WTC11 (cell line): ENCODE data around the gene SSR2. TPM values are rescaled to one million over a fixed set of nuclear protein-coding genes. Genes with fewer than 3 reads are reported as not detected.

Source experiments
- ATAC-seq: fragments of 200-7000 bp; cut with Tn5 transposase; 2 replicates; pipeline ENCODE4 v1.10.0; 2021; ENCODE audit warnings: mild to moderate bottlenecking, moderate library complexity
- CTCF ChIA-PET: fragments of 300-600 bp; sonication (Branson Sonifier 250); formaldehyde crosslinking; loops from one replicate; lab custom pipeline; 2021; ENCODE audit warnings: antibody characterized with exemption; lab: Charles Lee
- POLR2A ChIA-PET: fragments of 350-600 bp; sonication (Branson Sonifier 250); formaldehyde crosslinking; loops from one replicate; lab custom pipeline; 2021; ENCODE audit warnings: antibody characterized with exemption; lab: Charles Lee
- DNase-seq: peaks from one replicate; pipeline ENCODE4 v3.0.0; 2021; ENCODE audit warnings: low spot score
- H3K27ac Mint-ChIP-seq: 2 replicates; pipeline ENCODE4 v1.8.0; 2021; ENCODE audit warnings: mixed read lengths
- H3K27me3 Mint-ChIP-seq: 2 replicates; pipeline ENCODE4 v1.8.0; 2021; ENCODE audit warnings: low read depth, mild to moderate bottlenecking, moderate library complexity, mixed read lengths
- H3K36me3 Mint-ChIP-seq: 2 replicates; pipeline ENCODE4 v1.8.0; 2021; ENCODE audit warnings: mixed read lengths
- H3K4me1 Mint-ChIP-seq: 2 replicates; pipeline ENCODE4 v1.8.0; 2022; ENCODE audit warnings: mixed read lengths
- H3K4me3 Mint-ChIP-seq: 2 replicates; pipeline ENCODE4 v1.8.0; 2021; ENCODE audit warnings: mild to moderate bottlenecking, moderate library complexity, mixed read lengths
- H3K9me3 Mint-ChIP-seq: 2 replicates; pipeline ENCODE4 v1.8.0; 2021; ENCODE audit warnings: mixed read lengths
- E2F1 ChIP-seq: sonication (generic); formaldehyde crosslinking; IDR thresholded peaks from 2 replicates; pipeline ENCODE4 v1.8.0; 2022; ENCODE audit warnings: mild to moderate bottlenecking, missing genetic modification reagents
- ESRRA ChIP-seq: sonication (generic); formaldehyde crosslinking; IDR thresholded peaks from 2 replicates; pipeline ENCODE4 v1.8.1; 2022; ENCODE audit warnings: mild to moderate bottlenecking, missing genetic modification reagents, borderline replicate concordance
- ETV6 ChIP-seq: sonication (generic); formaldehyde crosslinking; IDR thresholded peaks from 2 replicates; pipeline ENCODE4 v1.8.1; 2022; ENCODE audit warnings: mild to moderate bottlenecking, missing genetic modification reagents
- FOXJ3 ChIP-seq: sonication (generic); formaldehyde crosslinking; IDR thresholded peaks from 2 replicates; pipeline ENCODE4 v1.9.0; 2021; ENCODE audit warnings: missing genetic modification reagents, mild to moderate bottlenecking, borderline replicate concordance
- FOXK1 ChIP-seq: sonication (generic); formaldehyde crosslinking; IDR thresholded peaks from 2 replicates; pipeline ENCODE4 v1.8.0; 2022; ENCODE audit warnings: mild to moderate bottlenecking, moderate library complexity, missing genetic modification reagents
- FOXP1 ChIP-seq: sonication (generic); formaldehyde crosslinking; IDR thresholded peaks from 2 replicates; pipeline ENCODE4 v1.8.0; 2022; ENCODE audit warnings: missing genetic modification reagents, mild to moderate bottlenecking, moderate library complexity, borderline replicate concordance
- GABPB1 ChIP-seq: sonication (generic); formaldehyde crosslinking; IDR thresholded peaks from 2 replicates; pipeline ENCODE4 v1.8.1; 2023; ENCODE audit warnings: mild to moderate bottlenecking, missing genetic modification reagents
- KAT7 ChIP-seq: sonication (generic); formaldehyde crosslinking; IDR thresholded peaks from 2 replicates; pipeline ENCODE4 v1.8.1; 2023; ENCODE audit warnings: missing genetic modification reagents, mild to moderate bottlenecking, borderline replicate concordance
- NR1H2 ChIP-seq: sonication (generic); formaldehyde crosslinking; IDR thresholded peaks from 2 replicates; pipeline ENCODE4 v1.9.0; 2021; ENCODE audit warnings: mild to moderate bottlenecking, moderate library complexity, missing genetic modification reagents
- SMAD4 ChIP-seq: sonication (generic); formaldehyde crosslinking; IDR thresholded peaks from 2 replicates; pipeline ENCODE4 v1.8.0; 2022; ENCODE audit warnings: mild to moderate bottlenecking, missing genetic modification reagents
- SOX15 ChIP-seq: fragments of 250-450 bp; sonication (Bioruptor Pico); IDR thresholded peaks from 2 replicates; pipeline ENCODE4 v1.9.0; 2021; ENCODE audit warnings: mild to moderate bottlenecking
- TEAD4 ChIP-seq: sonication (generic); formaldehyde crosslinking; IDR thresholded peaks from 2 replicates; pipeline ENCODE4 v1.8.0; 2022; ENCODE audit warnings: mild to moderate bottlenecking, missing genetic modification reagents
- TP53 ChIP-seq: sonication (generic); formaldehyde crosslinking; IDR thresholded peaks from 2 replicates; pipeline ENCODE4 v1.8.1; 2023; ENCODE audit warnings: mild to moderate bottlenecking, missing genetic modification reagents
- ZNF232 ChIP-seq: sonication (generic); formaldehyde crosslinking; IDR thresholded peaks from 2 replicates; pipeline ENCODE4 v1.8.0; 2022; ENCODE audit warnings: mild to moderate bottlenecking, missing genetic modification reagents
- ZNF281 ChIP-seq: sonication (generic); formaldehyde crosslinking; IDR thresholded peaks from 2 replicates; pipeline ENCODE4 v1.8.0; 2023; ENCODE audit warnings: mild to moderate bottlenecking, missing genetic modification reagents
- ZNF396 ChIP-seq: fragments of 250-450 bp; sonication (Bioruptor Pico); IDR thresholded peaks from 2 replicates; pipeline ENCODE4 v1.8.0; 2021; ENCODE audit warnings: mild to moderate bottlenecking, moderate library complexity, borderline replicate concordance
- ZNF423 ChIP-seq: fragments of 250-450 bp; sonication (Bioruptor Pico); IDR thresholded peaks from 2 replicates; pipeline ENCODE4 v2.1.2; 2022; ENCODE audit warnings: mild to moderate bottlenecking, moderate library complexity
- ZNF671 ChIP-seq: fragments of 250-450 bp; sonication (Bioruptor Pico); IDR thresholded peaks from 2 replicates; pipeline ENCODE4 v1.8.0; 2021; ENCODE audit warnings: mild to moderate bottlenecking
- total RNA-seq: library from RNA; stranded (reverse); gene quantifications from 3 replicates; pipeline ENCODE4 v1.2.3, GENCODE V29; 2021
- TF ChIP-seq, protein P1 (sequence below): sonication (generic); formaldehyde crosslinking; IDR thresholded peaks from 2 replicates; pipeline ENCODE4 v1.8.0; 2022; ENCODE audit warnings: missing genetic modification reagents
- TF ChIP-seq, protein P2 (sequence below): sonication (generic); formaldehyde crosslinking; IDR thresholded peaks from 2 replicates; pipeline ENCODE4 v1.8.0; 2022; ENCODE audit warnings: mild to moderate bottlenecking, missing genetic modification reagents
- TF ChIP-seq, protein P3 (sequence below): fragments of 250-450 bp; sonication (Bioruptor Pico); IDR thresholded peaks from 2 replicates; pipeline ENCODE4 v1.9.0; 2021; ENCODE audit warnings: mild to moderate bottlenecking
- TF ChIP-seq, protein P4 (sequence below): sonication (generic); formaldehyde crosslinking; IDR thresholded peaks from 2 replicates; pipeline ENCODE4 v1.8.1; 2023; ENCODE audit warnings: mild to moderate bottlenecking, missing genetic modification reagents, moderate library complexity
- TF ChIP-seq, protein P5 (sequence below): sonication (generic); formaldehyde crosslinking; IDR thresholded peaks from 2 replicates; pipeline ENCODE4 v1.8.0; 2023; ENCODE audit warnings: missing genetic modification reagents, mild to moderate bottlenecking, borderline replicate concordance

The SSR2 gene
- total RNA-seq, 1 experiment from 2014 or later, result 175 TPM

- TF ChIP-seq, protein P1, sequence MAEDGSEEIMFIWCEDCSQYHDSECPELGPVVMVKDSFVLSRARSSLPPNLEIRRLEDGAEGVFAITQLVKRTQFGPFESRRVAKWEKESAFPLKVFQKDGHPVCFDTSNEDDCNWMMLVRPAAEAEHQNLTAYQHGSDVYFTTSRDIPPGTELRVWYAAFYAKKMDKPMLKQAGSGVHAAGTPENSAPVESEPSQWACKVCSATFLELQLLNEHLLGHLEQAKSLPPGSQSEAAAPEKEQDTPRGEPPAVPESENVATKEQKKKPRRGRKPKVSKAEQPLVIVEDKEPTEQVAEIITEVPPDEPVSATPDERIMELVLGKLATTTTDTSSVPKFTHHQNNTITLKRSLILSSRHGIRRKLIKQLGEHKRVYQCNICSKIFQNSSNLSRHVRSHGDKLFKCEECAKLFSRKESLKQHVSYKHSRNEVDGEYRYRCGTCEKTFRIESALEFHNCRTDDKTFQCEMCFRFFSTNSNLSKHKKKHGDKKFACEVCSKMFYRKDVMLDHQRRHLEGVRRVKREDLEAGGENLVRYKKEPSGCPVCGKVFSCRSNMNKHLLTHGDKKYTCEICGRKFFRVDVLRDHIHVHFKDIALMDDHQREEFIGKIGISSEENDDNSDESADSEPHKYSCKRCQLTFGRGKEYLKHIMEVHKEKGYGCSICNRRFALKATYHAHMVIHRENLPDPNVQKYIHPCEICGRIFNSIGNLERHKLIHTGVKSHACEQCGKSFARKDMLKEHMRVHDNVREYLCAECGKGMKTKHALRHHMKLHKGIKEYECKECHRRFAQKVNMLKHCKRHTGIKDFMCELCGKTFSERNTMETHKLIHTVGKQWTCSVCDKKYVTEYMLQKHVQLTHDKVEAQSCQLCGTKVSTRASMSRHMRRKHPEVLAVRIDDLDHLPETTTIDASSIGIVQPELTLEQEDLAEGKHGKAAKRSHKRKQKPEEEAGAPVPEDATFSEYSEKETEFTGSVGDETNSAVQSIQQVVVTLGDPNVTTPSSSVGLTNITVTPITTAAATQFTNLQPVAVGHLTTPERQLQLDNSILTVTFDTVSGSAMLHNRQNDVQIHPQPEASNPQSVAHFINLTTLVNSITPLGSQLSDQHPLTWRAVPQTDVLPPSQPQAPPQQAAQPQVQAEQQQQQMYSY (CRISPR knock-in tag), result no peak
- TF ChIP-seq, protein P2, sequence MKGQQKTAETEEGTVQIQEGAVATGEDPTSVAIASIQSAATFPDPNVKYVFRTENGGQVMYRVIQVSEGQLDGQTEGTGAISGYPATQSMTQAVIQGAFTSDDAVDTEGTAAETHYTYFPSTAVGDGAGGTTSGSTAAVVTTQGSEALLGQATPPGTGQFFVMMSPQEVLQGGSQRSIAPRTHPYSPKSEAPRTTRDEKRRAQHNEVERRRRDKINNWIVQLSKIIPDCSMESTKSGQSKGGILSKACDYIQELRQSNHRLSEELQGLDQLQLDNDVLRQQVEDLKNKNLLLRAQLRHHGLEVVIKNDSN (CRISPR knock-in tag), result no peak
- no peak for TF ChIP-seq NR1H2 (CRISPR knock-in tag)
- no peak for TF ChIP-seq KAT7 (CRISPR knock-in tag)
- no peak for TF ChIP-seq SMAD4 (CRISPR knock-in tag)
- TF ChIP-seq, protein P3, sequence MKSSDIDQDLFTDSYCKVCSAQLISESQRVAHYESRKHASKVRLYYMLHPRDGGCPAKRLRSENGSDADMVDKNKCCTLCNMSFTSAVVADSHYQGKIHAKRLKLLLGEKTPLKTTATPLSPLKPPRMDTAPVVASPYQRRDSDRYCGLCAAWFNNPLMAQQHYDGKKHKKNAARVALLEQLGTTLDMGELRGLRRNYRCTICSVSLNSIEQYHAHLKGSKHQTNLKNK (CRISPR knock-in tag), result no peak
- no peak for TF ChIP-seq ESRRA
- TF ChIP-seq ETV6 (CRISPR knock-in tag), result no peak
- no peak for TF ChIP-seq ZNF232 (CRISPR knock-in tag)
- TF ChIP-seq, protein P4, sequence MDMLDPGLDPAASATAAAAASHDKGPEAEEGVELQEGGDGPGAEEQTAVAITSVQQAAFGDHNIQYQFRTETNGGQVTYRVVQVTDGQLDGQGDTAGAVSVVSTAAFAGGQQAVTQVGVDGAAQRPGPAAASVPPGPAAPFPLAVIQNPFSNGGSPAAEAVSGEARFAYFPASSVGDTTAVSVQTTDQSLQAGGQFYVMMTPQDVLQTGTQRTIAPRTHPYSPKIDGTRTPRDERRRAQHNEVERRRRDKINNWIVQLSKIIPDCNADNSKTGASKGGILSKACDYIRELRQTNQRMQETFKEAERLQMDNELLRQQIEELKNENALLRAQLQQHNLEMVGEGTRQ (CRISPR knock-in tag), result no peak
- TF ChIP-seq TP53, result no peak
- TF ChIP-seq, all 79 proteins: peak for 0
Measured at GRCh38 chr1:155968670-155969069, 52.1 kb downstream of the SSR2 start (continued).

GRCh38 chr1:155968051-155968400, 52.7 kb downstream of the SSR2 start:
- ATAC-seq (0 out of 2 replicates have a peak, but pooled peaks have one; percentile 6), DNase-seq (no peak)
- no peaks in the 10 kb centered on the region for H3K9me3 Mint-ChIP-seq
- POLR2A ChIA-PET, result interaction anchor here (0.7 to 5.0 kb wide), 11 partner anchors 9 to 115 kb away, joined by 3 to 40 read pairs (median 7); partner anchors contain the start of genes ARHGEF2, MEX3A and RAB25
- peak overlapping the region; percentile 89 for H3K27ac Mint-ChIP-seq
- H3K36me3 Mint-ChIP-seq, result peaks cover 30% of the 10 kb centered on the region
- H3K4me3 Mint-ChIP-seq, result peak overlapping the region; percentile 5; the same call in 1 of the 2 replicates
- CTCF ChIA-PET, result interaction anchor here (0.9 to 6.0 kb wide), 14 partner anchors 9 to 162 kb away, joined by 3 to 62 read pairs (median 4); partner anchors contain the start of gene ARHGEF2
- H3K27me3 Mint-ChIP-seq, result no peaks in the 10 kb centered on the region
- peaks cover 64% of the 10 kb centered on the region for H3K4me1 Mint-ChIP-seq
- TF ChIP-seq ZNF423 (CRISPR knock-in tag) (no peak), GABPB1 (CRISPR knock-in tag) (no peak), FOXK1 (CRISPR knock-in tag) (no peak), TEAD4 (CRISPR knock-in tag) (no peak), ZNF671 (no peak), E2F1 (CRISPR knock-in tag) (no peak), SOX15 (CRISPR knock-in tag) (no peak), ZNF281 (CRISPR knock-in tag) (no peak), FOXJ3 (CRISPR knock-in tag) (no peak), ZNF396 (CRISPR knock-in tag) (no peak), FOXP1 (CRISPR knock-in tag) (no peak)
- TF ChIP-seq, protein P5, sequence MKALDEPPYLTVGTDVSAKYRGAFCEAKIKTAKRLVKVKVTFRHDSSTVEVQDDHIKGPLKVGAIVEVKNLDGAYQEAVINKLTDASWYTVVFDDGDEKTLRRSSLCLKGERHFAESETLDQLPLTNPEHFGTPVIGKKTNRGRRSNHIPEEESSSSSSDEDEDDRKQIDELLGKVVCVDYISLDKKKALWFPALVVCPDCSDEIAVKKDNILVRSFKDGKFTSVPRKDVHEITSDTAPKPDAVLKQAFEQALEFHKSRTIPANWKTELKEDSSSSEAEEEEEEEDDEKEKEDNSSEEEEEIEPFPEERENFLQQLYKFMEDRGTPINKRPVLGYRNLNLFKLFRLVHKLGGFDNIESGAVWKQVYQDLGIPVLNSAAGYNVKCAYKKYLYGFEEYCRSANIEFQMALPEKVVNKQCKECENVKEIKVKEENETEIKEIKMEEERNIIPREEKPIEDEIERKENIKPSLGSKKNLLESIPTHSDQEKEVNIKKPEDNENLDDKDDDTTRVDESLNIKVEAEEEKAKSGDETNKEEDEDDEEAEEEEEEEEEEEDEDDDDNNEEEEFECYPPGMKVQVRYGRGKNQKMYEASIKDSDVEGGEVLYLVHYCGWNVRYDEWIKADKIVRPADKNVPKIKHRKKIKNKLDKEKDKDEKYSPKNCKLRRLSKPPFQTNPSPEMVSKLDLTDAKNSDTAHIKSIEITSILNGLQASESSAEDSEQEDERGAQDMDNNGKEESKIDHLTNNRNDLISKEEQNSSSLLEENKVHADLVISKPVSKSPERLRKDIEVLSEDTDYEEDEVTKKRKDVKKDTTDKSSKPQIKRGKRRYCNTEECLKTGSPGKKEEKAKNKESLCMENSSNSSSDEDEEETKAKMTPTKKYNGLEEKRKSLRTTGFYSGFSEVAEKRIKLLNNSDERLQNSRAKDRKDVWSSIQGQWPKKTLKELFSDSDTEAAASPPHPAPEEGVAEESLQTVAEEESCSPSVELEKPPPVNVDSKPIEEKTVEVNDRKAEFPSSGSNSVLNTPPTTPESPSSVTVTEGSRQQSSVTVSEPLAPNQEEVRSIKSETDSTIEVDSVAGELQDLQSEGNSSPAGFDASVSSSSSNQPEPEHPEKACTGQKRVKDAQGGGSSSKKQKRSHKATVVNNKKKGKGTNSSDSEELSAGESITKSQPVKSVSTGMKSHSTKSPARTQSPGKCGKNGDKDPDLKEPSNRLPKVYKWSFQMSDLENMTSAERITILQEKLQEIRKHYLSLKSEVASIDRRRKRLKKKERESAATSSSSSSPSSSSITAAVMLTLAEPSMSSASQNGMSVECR (CRISPR knock-in tag), result no peak
